Measurements from ENCODE around the gene TOR1B.

DNA sequence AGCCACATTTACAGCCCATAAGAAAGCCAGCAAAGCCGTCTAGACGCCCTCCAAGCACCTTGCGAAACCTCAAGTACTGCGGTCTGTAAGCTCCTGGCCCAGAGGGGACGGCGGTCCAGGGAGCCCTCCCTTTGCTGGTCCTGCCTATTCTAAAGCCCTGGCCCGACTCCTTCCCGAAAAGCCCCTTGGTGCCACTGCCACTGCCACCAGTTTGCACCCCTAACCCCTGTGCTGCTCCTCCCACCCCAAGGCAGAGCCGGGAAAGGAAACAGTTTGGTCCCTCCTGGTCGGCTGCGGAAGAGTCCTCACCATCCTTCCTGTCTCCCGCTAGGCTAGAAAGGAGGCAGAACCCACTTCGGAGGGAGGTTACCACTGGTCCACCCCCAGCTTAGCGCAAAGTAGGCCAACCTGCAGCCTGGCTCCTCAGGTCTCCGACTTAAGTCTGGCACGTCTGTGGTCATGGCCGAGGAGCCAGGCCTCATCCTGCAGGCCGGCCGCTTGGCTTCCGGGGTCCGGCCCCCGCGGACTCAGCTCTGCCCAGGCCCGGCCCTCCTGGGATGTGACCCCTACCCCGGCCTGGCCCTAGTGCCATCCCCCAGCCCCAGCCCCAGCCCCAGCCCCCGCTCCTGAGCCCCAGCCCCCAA, 20.0 kb downstream of the TOR1B start:
- TF ChIP-seq, protein P1, sequence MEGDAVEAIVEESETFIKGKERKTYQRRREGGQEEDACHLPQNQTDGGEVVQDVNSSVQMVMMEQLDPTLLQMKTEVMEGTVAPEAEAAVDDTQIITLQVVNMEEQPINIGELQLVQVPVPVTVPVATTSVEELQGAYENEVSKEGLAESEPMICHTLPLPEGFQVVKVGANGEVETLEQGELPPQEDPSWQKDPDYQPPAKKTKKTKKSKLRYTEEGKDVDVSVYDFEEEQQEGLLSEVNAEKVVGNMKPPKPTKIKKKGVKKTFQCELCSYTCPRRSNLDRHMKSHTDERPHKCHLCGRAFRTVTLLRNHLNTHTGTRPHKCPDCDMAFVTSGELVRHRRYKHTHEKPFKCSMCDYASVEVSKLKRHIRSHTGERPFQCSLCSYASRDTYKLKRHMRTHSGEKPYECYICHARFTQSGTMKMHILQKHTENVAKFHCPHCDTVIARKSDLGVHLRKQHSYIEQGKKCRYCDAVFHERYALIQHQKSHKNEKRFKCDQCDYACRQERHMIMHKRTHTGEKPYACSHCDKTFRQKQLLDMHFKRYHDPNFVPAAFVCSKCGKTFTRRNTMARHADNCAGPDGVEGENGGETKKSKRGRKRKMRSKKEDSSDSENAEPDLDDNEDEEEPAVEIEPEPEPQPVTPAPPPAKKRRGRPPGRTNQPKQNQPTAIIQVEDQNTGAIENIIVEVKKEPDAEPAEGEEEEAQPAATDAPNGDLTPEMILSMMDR (IDR thresholded peaks at IDR 0.05): no peak
- no peak for TF ChIP-seq POLR2AphosphoS5 (IDR thresholded peaks at IDR 0.05)

Data from breast epithelium (tissue), 3 donors.